ENCODE results near the gene EFCAB10.

Gene EFCAB10

DNA sequence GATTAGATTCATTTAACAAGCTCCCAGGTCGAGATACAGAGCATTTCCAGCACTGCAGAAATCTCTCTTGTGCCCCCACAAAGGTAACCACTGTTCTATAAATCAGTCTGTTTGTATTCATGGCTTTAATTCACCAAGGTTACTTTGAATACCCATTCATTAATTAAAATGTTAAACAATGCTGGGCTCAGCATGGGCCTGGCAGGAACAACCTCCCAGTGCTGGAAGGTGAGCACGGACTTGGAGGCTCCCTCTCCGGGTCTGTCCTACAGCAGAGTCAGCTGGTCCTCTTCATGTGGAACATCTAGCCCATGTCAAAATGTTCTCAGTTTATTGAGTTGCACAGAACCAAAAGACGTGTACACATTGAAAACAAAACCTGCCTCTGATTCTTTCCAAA lies 15.6 kb upstream of the EFCAB10 start:
- DNase-seq, result no peak

DNA sequence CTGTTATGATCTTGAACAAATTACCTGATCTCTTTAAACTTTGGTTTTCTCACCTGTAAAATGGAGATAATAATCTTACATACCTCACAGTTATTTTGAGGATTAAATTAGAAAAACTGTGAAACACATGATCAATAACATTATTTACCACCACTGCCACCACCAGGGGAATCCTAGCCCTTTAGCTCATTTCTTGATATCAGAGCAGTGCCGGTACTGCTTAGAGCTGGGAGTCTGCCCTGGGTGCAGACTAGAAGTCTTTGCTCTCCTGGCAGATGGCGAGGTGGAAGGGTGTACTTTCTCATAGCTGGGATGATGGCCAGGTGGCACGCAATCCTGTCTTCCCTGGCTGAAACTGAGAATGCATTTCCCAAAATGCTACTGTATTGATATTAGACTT lies 12.7 kb upstream of the EFCAB10 start:
- no peak for DNase-seq

- DNase-seq, result no peak
Measured at GRCh38 chr7:105591522-105591921, 10.2 kb upstream of the EFCAB10 start.

DNA sequence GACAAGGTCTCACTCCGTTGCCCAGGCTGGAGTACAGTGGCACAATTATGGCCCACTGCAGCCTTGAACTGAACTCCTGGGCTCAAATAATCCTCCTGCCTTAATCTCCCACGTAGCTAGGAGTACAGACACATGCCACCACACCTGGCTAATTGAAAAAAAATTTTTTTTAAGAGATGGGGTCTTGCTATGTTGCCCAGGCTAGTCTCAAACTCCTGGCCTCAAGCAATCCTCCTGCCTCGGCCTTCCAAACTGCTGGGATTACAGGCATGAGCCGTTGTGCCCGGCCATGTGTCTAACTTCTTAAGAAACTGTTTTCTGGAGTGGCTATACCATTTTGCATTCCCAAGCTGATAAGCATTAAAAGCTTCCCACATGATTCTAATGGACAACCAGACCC lies 9.5 kb upstream of the EFCAB10 start:
- no peak for DNase-seq

DNA sequence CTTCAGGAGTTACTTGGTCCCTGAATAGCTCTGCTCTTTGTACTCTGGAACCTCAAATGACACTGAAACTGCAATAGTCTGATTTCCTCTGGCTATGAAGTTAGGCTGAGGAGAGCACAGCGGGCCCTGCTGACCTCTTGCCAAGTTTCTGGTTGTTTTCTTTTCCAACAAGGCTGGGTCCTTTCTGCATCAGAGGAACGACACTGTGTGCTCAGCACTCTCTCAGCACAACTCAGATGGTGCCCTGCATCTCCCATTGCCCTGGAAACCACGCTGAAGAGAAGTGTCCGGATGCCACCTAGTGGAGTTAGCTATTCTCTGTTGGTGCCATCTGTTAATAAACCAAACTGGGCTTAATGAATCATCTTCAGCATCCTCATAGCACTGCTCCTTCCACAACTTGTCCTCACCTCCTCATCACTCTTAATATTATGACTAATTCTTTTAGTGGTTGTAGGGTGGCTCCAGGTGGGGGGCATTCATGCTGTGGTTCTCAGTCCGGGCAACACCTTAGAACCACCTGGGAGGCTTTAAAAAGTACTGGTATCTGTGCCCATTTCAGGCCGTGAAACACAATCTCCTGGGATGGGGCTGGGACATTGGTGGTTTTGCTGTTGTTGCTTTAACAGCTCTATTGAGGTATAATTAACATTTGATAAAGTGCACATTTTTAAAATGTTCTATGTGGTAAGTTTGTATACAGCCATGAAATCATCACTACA lies 8.2 kb upstream of the EFCAB10 start:
- peak; percentile 81 for DNase-seq

- no peak for DNase-seq
Measured at GRCh38 chr7:105587909-105588635, 6.8 kb upstream of the EFCAB10 start.

DNA sequence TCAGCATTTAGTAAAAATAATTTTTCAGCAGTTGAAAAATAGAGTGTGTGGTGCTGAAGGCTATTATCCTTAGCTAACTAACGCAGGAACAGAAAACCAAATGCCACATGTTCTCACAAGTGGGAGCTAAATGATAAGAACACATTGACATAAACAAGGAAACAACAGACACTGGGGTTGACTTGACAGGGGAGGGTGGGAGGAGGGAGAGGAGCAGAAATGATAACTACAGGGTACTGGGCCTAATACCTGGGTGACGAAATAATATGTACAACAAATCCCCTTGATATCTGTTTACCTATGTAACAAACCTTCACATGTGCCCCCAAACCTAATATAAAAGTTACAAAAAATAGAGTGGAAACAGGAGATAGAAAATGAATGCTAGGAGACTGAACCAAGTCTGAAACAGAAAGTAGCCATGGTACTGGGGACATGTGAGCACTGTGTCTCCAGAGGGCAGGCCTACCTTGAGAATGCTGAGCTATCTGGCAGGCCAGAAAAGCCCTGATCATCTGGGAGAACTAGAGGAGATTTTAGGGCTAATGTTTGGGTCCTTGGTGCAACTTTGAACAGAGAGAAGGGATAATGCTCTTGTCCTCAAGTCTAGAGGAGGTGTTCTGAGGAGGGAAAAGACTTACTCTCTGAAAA lies 4.7 kb upstream of the EFCAB10 start:
- DNase-seq, result no peak

GRCh38 chr7:105584165-105584564 lies 2.9 kb upstream of the EFCAB10 start:
- DNase-seq, result no peak

DNA sequence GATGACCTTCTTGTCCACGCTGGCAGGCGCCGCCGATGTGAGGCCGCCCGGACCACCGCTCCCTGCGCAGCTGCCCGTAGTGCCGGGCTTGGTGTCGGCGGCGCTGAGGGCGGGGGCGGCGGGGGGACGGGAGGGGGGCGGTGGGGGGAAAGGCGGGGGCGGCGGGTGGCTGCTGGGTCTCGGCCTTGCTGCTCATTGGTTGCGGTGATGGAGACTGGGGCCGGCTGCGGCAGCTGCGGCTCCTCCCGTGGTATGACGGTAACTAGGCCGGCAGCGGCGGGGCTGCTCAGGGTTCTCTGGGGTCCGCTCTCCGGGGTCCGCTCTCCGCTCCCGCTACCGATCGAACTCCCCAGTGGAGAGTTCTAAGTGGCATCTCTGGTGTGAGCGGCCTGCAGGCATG lies 1.8 kb upstream of the EFCAB10 start:
- no peak for DNase-seq

DNA sequence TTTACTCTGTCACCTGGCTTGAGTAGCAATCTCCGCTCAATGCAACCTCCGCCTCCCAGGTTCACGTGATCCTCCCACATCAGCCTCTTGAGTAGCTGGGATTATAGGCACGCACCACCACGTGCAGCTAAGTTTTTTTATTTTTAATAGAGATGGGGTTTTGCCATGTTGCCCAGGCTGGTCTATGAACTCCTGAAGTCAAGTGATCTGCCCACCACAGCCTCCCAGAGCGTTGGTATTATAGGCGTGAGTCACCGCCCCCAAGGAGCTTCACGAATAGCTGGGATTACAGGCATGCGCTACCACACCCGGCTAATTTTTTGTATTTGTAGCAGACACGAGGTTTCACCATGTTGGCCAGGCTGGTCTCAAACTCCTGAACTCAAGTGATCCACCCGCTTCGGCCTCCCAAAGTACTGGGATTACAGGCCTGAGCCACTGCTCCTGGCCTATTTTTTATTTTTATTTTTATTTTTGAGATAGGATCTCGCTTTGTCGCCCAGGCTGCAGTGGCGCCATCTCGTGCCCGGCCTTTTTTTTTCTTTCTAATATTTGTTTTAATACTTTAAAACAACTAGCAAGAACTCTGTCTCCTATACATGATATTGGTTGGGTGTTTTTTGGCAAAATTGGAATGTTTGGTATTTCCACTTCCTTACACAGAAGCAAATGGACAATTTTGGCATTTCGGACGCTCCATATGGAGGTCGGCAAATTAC lies 1.1 kb downstream of the EFCAB10 start:
- peak; percentile 62 for DNase-seq

DNA sequence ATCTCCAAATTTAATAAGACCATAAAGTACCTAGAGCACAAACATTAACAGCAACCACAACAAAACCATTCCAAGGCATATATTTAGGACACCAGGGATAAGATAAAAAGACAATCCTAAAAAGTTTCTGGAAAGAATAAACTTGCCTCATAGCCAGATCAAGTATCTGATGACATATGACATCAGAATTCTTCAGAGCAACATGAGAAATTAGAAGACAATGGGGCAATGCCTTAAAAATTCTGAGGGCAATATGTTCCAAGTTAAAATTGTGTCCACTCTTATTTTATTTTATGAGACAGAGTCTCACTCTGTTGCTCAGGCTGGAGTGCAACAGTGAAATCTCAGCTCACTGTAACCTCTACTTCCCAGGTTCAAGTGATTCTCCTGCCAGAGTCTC lies 2.8 kb downstream of the EFCAB10 start:
- DNase-seq, result no peak

DNA sequence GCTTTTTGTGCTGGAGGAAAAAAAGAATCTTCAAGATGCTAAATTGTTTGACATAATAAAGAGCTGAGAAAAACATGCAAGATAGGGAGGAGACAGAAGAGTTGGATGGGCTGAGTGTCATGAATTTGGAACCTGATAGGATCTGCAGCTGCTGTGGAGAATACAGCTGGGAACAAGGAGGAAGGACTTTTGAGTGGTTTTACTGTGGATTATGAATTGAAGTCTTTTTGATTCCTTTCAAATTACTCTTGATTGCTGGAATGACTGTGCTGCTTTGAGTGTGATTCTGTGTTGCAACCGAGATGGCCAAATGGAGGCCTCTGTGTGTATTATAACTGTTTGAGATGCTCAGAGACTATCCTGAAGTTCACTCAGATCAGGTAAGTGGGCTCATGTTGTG lies 4.0 kb downstream of the EFCAB10 start:
- DNase-seq, result no peak

GRCh38 chr7:105571891-105572290 lies 9.4 kb downstream of the EFCAB10 start:
- DNase-seq, result no peak

DNA sequence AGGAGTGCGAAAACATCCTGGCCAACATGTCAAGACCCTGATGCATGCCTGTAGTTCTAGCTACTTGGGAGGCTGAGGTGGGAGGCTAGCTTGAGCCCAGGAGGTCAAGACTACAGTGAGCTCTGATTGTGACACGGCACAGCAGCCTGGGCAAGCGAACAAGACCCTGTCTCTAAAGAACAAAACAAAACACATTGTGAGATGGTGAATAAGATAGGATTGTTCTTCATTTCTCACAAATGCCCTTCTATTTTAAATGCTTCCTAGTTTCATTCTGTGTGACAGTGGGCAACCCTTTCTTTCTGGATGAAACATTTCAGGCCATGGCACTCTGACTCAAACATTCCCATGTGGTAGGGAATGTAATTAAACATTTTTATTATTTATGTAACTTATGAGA lies 13.5 kb downstream of the EFCAB10 start:
- no peak for DNase-seq

DNA sequence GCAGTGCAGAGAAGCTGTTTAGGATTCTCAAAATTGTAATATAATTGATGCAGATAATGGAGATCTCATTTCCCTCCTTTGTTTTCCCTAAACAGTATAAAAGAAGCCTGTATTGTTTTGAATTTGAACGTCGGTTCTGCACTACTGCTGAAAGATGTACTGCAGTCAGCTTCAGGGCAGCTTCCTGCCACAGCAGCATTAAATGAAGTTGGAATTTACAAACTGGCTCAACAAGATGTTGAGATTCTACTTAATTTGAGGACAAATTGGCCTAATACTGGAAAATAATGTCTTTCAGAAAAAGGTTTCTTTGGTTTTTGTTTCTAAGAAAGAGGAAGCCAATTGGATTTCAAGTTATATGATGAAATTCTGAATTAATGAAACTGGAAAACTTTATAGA lies 14.3 kb downstream of the EFCAB10 start:
- DNase-seq, result no peak

DNA sequence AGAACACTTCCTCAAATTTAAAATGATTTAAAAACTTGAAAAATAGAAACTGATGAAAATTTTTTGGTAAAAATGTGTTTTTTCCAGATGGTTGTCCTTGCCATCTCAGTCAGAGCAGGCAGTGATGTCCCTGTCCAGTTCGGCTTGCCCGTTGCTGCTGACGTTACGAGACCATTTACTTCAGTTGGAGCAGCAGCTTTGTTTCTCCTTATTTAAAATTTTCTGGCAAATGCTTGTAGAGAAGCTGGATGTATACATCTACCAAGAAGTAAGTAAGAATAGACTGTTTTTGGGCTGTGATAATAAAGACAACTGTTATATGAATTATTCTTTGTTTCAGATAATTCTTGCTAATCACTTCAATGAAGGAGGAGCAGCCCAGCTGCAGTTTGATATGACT lies 16.1 kb downstream of the EFCAB10 start:
- no peak for DNase-seq

DNA sequence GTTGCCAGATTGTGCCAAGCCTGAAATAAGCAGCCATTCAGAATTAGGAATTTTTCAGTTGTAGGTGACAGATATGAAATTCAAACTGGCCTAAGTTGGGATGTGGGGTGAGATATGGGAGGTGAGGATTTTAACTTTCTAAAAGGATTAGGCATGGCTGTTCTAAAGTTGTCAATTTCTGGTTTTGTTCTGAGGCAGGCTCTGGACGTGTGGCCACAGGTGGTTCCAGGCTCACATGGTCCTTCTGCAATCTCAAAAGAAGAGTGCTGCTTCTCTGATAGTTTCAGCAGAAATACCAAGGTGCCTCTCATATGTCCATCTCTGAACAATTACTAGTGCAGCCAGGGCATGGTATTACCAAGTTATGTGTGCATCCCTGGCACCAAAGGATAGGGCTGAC lies 21.4 kb downstream of the EFCAB10 start:
- DNase-seq, result no peak

DNA sequence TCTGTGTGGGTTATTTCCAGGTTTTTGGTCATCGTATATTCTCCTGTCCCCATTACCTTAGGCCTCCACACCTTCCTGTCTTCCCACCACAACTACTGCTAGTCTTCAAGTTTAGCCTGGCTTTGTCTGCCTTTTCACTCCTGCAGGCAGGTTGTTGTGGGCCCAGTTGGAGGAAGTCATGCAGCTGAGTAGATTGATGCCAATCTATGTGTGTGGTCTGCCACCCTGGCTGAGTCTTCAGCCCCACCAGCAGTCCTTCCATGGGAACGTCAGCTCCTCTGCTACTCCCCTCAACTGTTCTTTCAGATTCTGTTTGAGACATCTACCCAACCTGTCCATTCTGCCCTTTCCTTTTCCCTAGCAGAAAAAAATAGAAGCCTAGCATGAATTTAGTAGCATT lies 43.0 kb downstream of the EFCAB10 start:
- no peak for DNase-seq

DNA sequence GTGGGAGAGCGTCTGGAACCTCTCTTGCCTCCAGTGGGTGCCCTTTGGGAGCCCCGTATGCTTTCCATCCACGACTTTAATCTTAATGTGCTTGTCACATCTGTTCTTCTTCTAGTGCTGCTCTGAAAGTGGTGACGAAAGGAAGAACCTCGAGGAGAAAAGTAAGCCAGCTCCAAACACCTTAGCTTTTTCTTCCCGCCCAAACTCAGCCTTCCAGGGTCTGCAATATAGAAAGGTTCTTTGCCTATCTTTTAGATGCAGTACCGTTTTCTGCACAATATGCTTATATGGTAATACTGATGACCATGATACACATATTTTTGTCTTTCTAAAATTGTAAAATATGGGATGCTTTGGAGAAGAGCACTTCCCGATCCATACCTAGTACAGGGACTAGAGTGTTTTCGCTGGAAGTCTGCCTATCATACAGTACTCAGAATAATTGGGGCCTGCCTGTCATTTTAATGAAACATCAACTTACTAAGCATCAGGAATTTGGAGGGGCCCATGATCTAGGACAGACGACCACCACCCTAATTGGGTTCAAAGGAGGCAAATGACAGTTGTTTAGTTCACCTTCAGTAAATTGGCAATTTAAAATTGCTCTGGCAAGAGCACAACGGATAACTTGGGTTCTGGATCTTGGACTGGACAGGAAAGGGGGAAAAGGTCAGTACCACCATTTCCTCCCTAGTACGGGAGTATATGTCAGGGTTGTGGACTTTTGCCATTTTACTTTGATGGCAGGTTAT lies 48.4 kb downstream of the EFCAB10 start:
- no peak for DNase-seq

DNA sequence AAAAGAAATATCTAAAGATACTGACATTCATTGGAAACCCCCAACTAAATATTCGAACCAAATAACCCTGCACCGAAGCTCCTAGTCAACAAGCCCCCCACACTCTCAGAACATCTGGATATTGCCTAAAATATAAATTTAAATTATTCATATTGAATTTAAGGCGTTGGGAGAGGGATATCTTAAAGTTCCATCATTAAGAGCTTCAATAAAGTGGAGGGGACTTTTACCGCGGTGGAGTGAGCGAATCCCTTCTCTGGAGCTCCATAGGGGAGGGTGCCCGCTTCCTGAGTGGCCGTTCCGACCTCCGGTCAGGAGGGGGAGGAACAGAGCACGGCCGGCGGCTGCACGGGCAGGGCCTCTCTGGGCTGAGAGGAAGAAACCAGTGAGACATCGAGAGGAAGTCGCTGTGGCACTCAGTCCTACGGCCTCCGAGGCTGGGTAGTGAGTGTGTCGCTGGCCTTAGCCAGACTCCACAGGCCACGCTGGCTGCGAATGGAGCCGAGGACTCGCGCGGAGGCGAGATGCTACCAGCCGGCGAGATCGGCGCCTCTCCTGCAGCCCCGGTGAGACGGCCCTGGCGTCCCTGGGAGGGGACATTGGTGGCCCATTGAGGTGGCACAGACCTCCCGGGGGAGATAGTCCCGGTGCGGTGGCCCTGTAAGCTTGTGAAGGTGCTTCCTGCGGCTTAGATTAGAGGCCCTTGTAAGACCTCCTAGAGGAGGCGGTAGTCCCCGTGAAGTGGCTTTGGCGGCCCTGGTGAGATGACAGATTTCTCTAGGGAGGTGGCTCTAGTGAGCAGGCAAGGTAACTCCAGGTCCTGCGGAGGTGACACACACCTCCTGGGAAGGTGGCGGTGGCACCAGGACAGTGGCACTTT lies 49.3 kb downstream of the EFCAB10 start, which contains the start of gene RINT1:
RINT1 (plus strand) TSS at position 410 of the 880 bp plus-strand sequence; CDS start at position 525, 115 bp downstream.
- DNase-seq, result peak; percentile 96

GRCh38 chr7:105530546-105530945 lies 50.7 kb downstream of the EFCAB10 start:
- no peak for DNase-seq

GRCh38 chr7:105530126-105530525 lies 51.2 kb downstream of the EFCAB10 start:
- DNase-seq, result no peak
